ENCODE measurements around the gene PHF2. TPM values are rescaled to one million over a fixed set of nuclear protein-coding genes. Genes with fewer than 3 reads are reported as not detected.

Gene PHF2
- total RNA-seq, 1 donor from 2014 or later: 28.7 TPM

DNA sequence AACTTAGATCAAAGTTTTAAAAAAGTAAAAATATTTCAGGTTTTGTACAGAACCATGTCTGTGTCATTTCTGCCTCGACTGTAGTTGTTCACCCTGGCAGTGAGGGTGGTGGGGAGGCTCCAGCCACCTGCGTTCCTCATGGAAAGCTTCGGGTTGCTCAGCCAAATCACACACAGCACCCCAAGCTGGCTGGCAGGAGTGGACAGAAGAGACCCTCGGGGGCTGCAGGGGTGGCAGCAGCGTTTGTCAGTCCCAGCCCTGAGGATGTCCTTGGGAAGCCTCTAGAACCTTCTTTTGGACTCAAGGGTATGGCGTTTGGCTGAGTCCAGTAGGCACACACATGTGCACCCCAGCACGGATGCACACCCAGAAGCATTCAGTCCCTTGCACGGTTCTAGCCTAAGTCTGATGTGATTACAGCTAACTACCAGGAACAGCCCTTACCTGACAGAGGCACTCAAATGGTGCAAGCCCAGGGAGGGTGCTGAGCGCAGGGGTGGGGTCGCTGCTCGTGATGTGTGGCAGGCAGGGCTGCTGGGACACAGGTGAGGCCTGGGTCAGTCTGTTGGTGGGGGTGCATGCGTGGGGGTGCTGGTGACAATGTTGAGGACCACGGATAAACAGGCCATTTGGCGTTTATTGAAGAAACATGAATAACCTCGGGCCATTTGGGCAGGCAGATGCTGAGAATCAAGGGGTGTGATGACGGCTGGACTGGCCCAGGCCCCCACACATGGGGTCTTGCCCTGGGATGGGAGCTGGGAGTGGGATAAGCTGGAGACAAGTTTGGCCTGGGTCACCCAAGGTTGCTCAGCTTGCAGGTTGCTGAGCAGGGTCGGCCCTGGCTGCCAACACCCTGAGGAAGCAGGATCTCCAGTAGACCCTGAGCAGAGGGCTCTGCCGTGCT, 103.4 kb downstream of the PHF2 start:
- intact Hi-C loops (cut with DNase I): loop anchor here (5.0 kb wide), 2 partner anchors 323 to 533 kb away; no protein-coding TSS in a partner anchor
- ATAC-seq (no peak), DNase-seq (ENCODE audit: missing footprints) (peak; percentile 37)

DNA sequence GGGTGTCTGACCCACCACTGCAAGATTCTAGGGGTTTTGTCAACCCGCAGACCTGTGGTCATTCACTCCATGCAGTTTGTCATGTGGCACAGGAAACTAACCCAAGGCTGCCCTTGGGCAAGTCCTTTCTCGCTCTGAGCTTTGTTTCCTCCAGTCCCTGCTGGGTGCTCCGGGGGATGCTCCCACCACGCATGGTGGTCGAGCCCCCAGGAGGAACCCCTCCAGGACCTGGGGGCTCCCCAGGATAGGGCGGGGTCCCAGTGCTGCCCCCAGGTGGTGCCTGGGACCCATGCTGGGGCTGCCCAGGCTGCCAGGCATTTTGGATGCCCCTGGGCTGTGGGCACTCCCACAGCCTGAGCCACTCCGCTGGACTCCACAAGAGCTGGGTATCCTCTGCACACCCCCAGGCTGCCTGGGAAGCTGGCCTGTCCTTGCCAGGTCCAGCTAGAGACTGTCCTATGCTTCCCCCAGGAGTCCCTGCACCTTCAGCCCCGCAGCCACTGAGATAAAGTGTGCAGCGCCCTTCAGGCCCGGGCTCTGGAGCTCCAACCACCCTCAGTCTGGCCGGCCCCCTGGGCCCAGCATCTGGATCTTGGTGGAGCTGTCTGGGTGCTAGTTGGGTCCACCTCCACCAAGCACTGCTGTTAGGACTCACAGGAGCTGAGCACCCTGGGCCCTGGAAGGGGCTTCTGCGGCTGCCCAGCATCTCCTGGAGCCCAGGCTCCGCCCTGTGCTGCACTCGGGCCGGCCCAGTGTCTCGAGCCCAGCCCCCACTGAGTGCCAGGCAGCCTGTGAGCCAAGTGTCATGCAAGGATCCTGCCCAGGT, 104.3 kb downstream of the PHF2 start:
- intact Hi-C loops (cut with DNase I): loop anchor here (5.0 kb wide), 2 partner anchors 322 to 532 kb away; no protein-coding TSS in a partner anchor
- ATAC-seq (no peak), DNase-seq (ENCODE audit: missing footprints) (peak; percentile 32)

DNA sequence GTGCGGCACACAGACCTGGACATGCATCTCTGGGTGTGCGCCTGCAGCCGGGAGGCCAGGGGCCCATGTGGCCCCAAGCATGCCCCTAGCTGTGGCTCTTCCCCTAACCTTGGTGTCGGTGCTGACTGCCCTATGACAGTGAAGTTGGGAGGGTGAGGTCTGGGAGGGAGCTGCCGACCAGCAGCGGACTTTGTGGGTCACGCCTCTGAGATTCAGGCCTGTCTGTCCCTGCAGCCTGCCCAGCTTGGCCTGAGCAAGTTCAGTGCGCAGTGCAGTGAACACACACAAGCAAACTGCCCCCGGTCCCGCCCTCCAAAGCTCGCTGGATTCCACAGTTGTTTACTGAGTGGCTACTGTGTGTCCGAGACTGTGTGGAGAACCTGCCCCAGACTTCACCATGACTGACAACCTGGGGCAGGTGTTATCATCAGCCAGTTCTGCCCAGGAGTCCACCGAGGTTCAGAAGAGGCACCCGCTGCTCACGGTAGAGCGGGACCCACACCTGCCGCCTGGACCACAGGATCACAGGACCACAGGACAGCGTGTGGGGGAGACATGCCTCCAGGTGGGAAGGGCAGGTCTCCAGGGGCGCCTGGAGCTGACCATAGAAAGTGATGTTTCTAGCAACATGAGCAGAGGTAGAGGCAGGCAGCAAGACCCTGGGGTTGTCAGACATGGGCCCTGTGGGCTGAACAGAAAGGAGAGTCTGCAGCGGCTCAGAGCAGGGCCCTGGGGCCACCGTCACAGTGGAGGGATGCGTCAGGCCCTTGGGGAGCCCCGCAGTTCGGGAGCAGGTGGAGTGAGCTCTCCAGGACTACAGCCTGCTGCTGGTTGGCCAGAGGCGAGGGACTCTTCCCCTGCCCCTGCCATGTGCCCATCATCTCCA, 105.1 kb downstream of the PHF2 start:
- ATAC-seq: no peak
- intact Hi-C loops (cut with DNase I): loop anchor here (1.0 to 5.0 kb wide), 3 partner anchors 282 to 531 kb away; no protein-coding TSS in a partner anchor
- DNase-seq (ENCODE audit: missing footprints): no peak

DNA sequence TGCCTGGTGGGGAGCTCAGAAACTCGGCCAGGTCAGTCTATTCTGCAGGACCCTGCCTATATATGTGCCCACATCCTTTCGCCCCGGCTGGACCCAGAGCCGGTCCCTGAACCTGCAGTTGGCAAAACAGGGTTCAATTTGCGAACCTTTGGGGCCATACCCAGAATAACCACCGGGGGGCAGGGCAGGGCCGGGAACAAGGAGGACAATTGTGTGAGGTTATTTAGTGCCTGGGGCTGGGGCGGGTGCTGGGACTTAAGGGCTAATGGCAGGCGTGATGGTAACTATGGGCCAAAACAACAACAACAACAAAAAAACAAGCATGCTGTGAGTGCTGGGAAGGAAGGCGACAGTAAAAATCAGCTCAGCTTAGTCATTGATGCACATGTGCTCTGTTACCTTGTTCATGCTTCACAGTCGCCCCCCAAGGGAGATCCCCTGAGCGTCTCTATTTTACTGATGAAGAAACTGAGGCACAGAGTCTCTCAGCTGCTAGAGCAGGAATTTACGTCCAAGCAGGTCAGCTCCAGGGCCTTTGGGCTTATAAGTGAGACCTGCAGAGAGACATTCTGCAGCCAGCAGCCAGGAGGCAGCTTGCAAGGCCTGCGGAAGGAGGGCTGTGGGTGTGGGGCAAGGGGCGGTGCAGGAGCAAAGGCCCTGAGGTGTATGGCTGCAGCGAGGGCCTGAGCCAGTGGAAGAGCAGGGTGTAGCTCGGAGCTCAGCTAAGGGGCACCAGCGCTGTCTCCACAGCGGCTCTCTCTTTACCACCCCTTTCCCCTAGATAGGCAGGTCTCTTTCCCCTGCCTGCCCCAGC, 106.0 kb downstream of the PHF2 start:
- DNase-seq (ENCODE audit: missing footprints) (no peak), ATAC-seq (no peak)
- intact Hi-C loops (cut with DNase I): loop anchor here (1.0 to 5.0 kb wide), 3 partner anchors 281 to 530 kb away; no protein-coding TSS in a partner anchor

DNA sequence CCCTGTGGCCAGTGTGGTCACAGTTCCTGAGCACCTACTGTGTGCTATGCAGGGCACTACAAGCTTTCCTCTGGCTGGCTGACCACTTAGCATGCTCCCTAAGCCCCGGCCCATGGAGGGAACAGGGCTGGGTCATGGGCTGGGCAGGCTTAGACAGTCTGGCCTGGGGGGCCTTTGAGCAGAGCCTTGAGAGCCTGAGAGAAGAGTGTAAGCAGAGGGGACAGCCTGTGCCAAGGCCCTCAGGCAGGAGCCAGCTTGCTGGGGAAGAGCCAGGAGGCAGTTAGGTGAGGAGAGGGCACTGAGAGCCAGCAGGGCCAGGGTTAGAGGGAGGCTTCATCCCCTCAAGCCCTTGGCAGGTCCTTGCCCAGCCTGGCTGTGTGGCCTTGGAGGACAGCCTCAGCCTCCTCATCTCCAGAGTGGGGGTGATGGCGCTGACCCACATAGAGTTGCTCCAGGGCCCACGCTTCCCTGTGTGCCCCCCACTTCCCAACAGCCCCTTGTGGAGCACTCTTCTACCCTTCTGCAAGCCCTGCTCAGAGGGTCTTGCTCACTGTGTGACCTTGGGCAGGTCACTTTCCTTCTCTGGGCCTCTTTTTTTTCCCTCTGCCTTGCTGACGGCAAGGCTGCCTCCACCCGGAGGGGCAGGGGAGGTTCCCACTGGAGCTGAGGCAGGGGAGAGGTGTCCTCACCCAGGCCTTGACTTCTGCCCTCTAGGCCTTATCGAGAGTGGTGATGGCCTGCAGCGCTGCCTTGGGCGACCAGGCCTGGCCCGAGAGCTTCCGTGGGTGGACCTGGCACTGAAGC, 107.1 kb downstream of the PHF2 start:
- ATAC-seq: no peak
- intact Hi-C loops (cut with DNase I): loop anchor here (5.0 kb wide), 2 partner anchors 319 to 529 kb away; no protein-coding TSS in a partner anchor
- no peak for DNase-seq (ENCODE audit: missing footprints)

DNA sequence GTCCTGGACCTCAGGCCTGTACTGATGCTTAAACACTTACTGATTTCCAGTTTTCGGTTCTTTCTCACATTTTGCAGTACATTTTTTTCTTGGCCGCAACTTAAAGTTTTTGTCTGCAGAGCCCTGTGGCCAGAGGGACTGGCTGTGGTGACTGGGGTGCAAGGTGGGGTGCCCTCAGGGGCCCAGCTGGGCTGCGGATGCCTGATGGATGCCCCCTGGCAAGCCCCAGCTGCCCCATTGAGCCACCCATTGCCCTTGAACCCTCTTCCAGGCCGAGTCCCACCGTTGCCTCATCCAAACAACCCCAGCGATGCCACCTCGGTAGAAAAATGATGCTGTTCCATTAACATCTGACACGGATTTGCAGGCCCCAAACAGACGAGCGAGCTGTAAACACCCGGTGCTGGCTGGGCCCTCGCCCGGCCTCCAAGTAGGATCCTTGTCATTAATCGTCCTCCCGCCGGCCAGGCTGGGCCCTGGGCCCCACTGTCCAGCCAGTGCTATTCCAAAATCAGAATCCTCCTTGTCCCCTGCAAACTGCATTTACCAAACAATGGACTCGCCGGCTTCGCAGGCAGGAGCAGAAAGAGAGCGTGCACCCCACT, 107.9 kb downstream of the PHF2 start:
- DNase-seq (ENCODE audit: missing footprints) (no peak), ATAC-seq (no peak)
- intact Hi-C loops (cut with DNase I): loop anchor here (5.0 kb wide), 2 partner anchors 318 to 528 kb away; no protein-coding TSS in a partner anchor

DNA sequence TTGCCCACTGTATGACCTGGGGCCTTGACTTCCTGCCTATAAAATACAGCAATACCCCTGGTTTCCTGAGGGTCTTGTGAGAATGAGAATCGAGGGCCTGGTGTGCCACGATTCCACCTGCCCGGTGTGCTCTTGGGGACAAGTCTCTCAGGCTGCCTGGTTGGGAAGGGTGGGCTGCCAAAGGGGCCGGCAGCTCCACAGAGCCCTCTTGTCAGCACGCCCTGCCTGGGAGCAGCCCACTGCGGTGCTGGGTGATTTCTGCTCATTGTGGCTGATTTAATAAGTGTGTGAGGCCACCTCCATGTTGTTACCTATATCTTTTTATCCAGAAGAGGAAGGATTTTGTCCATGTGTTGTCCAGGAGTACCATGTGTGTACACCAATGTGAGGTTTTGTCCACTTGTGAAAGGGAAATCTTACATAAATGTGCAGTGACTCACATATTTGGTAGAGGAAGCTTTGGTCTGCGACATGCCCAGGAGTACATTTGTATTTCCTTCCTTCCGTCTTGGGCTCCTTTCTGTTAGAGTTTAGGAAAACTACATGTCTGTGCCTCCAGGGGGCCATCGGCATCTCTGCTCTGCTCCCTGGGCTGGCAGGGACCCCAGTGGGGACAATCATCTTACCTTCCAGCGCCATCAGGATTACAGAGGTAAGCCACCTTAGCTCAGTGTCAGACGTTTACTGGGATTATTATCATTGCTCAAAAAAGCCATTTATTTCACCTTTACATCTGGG, 108.6 kb downstream of the PHF2 start:
- ATAC-seq: no peak
- DNase-seq (ENCODE audit: missing footprints): no peak
- intact Hi-C loops (cut with DNase I): loop anchor here (5.0 kb wide), 2 partner anchors 317 to 527 kb away; no protein-coding TSS in a partner anchor

DNA sequence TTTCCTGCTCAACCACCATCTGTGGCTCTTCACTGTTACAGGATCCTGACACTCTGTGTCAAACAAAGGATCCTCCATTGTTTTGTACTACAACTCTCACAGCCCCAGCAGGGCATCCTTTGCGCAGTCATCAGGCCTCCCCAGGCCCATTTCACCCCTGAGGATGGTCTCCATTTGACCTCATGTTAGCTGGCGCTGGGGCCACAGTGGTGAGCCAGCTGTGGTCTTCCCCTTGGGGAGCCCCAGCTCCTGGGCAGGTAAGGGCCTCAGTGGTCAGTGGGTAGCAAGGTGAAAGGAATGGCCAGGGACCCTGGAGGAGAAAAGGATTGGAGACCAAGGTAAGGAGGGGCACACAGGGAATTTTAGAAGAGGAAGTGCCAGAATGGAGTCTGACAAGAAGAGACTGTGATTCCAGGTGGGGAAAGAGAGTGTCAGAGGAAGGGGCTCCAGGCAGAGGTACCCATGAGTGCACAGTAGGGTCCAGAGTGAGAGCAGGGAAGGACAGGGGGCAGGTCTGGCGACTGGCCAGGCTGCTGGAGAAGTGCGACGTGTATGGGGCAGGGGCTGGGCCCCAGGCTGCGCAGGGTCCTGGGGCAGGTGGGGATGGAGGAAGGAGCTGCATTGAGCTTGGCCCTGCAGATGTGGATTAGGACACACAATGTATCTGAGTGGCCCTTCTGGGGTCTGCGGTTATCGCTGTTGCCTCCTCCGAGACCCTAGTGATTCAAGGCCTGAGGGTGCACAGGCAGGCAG, 109.9 kb downstream of the PHF2 start:
- ATAC-seq (no peak), DNase-seq (ENCODE audit: missing footprints) (no peak)
- intact Hi-C loops (cut with DNase I): no loop called here

DNA sequence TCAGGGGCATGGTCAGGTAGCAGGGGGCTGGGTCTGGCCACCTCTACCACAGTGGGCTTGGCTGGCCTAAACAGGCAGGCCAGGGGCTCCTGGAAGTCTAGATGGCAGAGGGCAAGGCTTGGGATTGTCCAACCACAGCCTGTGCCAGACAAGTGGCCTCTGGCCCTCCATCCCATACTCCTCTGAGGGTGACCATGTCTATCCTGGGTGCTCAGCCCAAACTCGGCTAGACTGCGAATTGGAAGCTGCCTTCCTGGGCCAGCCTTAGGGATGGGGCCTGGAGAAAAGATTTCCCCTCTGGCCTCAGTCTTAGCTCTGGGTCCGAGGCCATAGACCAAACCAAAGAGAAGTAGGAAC, 110.5 kb downstream of the PHF2 start:
- ATAC-seq (no peak), DNase-seq (ENCODE audit: missing footprints) (no peak)
- intact Hi-C loops (cut with DNase I): no loop called here

DNA sequence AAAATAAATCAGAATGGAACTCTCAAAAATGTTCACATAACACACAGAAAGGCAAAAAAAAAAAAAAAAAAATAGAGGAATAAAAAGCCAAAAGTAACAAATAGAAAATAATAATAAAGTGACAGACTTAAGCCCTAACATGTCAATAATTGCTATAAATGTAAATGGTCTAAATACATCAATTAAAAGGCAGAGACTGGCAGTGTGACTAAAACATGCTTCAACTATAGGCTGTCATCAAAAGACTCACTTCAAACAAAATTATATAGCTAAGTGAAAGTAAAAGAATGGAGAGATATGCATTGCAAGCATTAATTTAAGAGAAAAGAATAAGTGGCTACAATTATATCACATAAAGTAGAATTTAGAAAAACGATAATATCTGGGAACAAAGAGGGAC, 114.2 kb downstream of the PHF2 start:
- intact Hi-C loops (cut with DNase I): no loop called here
- ATAC-seq (no peak), DNase-seq (ENCODE audit: missing footprints) (no peak)

DNA sequence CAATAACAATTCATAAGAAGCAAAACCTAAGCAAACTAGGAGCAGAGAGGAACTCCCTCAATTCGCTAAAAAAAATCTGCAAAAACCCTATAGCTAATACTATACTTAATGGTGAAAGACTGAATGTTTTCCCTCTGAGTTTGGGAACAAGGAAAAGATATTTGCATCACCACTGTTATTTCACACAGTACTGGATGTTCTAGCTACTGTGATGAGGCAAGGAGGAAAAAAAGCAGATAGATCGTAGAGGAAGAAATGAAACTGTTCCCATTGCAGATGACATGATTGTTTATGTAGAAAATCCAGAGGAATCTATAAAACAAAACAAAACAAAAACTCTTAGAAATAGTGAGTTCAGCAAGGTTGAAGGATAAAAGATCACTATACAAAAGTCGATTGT, 116.7 kb downstream of the PHF2 start:
- ATAC-seq (no peak), DNase-seq (ENCODE audit: missing footprints) (no peak)
- intact Hi-C loops (cut with DNase I): no loop called here

DNA sequence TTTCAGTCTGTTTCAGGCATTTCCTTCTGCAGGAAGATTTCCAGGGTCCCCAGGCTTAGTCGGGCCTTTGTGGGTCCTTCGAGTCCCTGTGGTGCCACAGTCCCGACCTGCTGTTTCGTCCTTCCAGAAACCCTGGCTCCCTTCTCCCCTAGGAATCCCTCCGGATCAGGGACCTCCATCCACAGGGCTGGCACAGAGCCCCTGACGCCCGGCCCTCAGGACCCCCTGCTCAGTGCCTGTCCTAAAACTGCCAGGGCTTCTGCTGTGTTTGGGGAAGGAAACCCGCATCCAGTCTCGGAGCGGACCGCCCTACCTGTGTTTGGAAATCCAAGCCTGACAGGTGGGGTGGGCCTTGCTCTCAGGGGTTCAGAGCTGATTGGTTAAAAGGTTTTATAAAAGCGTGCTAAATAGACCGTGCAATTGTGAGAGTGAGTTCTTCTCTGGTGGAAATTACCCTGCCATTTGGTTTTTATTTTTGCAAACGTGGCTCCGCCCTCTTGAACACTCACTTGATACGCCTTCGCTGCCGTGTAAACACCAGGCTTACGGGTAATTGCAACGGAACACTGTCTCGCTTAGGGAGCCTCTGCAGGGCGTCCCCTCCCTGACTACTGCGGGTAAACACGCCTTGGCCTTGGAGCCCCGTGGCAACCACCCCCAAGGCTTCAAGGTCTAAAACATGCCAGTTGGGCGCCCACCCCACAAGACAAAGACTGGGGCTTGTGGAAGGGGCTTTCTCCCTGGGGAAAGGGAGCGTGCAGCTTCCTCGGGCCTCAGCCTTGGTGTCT, 121.2 kb downstream of the PHF2 start:
- DNase-seq (ENCODE audit: missing footprints) (no peak), ATAC-seq (no peak)
- intact Hi-C loops (cut with DNase I): no loop called here

DNA sequence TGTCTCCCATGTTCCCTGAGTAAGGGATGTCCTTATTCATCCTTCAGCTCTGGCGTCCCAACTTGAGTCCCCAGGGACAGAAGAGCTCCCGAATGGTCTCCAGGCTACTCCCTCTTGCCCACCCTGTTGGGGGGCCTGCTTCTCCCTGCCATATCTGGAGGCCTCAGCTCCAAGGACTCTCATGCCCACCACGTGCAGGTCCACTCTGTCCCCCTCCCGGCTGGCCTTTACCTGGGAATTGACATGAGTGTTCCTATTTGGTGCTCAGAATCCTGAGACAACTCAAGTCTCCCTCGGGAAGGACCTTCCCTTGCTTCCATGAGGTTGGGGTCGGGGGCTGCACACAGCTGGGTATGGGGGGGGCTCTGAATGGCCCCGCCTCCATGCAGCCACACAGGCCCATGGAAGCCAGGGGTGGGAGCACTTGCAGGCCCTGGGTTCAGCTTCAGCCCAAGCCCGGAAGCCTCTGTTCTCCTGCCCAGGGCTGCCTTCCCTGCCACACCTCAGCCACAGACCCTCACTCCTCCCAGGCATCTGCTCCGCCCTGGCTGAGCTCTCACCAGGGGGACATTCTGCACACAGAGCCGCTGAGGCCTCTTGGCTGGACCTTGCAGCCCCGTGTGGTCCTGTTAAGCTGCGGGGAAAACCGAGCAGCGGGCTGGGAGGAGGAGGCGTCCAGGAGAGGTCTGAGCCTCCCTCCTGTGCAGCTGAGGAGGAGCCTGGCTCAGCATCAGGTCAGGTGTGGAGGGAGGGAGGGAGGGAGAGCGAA, 121.9 kb downstream of the PHF2 start:
- ATAC-seq (no peak), DNase-seq (ENCODE audit: missing footprints) (no peak)
- intact Hi-C loops (cut with DNase I): no loop called here

DNA sequence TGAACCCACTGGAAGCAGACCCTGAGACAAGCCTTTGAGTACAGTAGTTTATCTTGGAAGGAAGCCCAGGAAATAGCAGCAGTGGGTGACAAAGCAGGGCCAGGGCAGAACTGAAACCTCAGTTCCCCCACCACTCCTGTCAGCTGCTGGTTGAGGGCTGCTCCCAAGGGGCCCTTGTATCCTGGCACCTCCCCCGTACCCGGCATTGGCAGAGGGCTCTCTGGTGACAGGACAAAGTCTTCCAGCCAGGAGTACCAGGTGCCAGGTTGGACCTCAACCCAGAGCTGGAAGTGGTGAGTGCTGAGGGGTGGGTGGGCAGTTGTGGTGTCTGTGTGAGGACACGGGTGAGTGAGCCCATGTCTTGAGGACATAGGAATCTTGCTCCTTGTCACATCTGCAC, 123.3 kb downstream of the PHF2 start:
- intact Hi-C loops (cut with DNase I): no loop called here
- DNase-seq (ENCODE audit: missing footprints) (no peak), ATAC-seq (no peak)

Measured in Right ventricle myocardium inferior (tissue), 1 donor.